Gastroesophageal sphincter (tissue), 4 donors: ENCODE results near the gene TBC1D1. TPM values are rescaled to one million over a fixed set of nuclear protein-coding genes. Genes with fewer than 3 reads are reported as not detected.

Source experiments
- ATAC-seq: fragments of 150-250 bp; one replicate; pipeline ENCODE4 v1.9.1; 2016; ENCODE audit warnings: mild to moderate bottlenecking, moderate library complexity
- H3K27ac ChIP-seq, 4 donors: fragments of 200-600 bp; sonication (generic) in 3 of 4; 1 replicate in 3 of 4; 2 replicates in 1 of 4; pipeline ENCODE4 v1.5.1; 2016 to 2019
- H3K27me3 ChIP-seq: fragments of 200-600 bp; sonication (generic); one replicate; pipeline ENCODE4 v1.5.1; 2019
- H3K36me3 ChIP-seq, 2 donors: fragments of 200-600 bp; sonication (generic); one replicate each; pipeline ENCODE4 v1.5.1; 2019; ENCODE audit warnings: control low read depth in 1 of 2
- H3K4me1 ChIP-seq, 3 donors: fragments of 200-600 bp; sonication (generic); 1 replicate in 2 of 3; 2 replicates in 1 of 3; pipeline ENCODE4 v1.5.1; 2016 to 2019; ENCODE audit warnings: control low read depth in 2 of 3
- H3K4me3 ChIP-seq, 2 donors: fragments of 200-600 bp; sonication (generic); one replicate each; pipeline ENCODE4 v1.5.1; 2019; ENCODE audit warnings: mild to moderate bottlenecking in 1 of 2, moderate library complexity in 1 of 2
- H3K9me3 ChIP-seq, 3 donors: fragments of 200-600 bp; sonication (generic); one replicate each; pipeline ENCODE4 v1.5.1; 2017 to 2019; ENCODE audit warnings: control low read depth in 2 of 3
- CTCF ChIP-seq, 4 experiments: fragments of 200-600 bp in 2 of 4; fragments of 450-650 bp in 2 of 4; sonication (generic) in 1 of 4; IDR thresholded peaks; one replicate each; pipeline ENCODE4 v1.5.1; 2017 to 2019; ENCODE audit warnings: antibody characterized with exemption in 4 of 4, mild to moderate bottlenecking in 2 of 4, moderate library complexity in 2 of 4
- EP300 ChIP-seq: sonication (generic); formaldehyde crosslinking; IDR thresholded peaks from one replicate; pipeline ENCODE4 v1.6.1; 2017; ENCODE audit warnings: antibody characterized with exemption, mild to moderate bottlenecking
- POLR2A ChIP-seq, 2 donors: fragments of 450-650 bp; IDR thresholded peaks; one replicate each; pipeline ENCODE4 v1.6.1; 2017; ENCODE audit warnings: antibody characterized with exemption in 2 of 2, mild to moderate bottlenecking in 2 of 2, moderate library complexity in 1 of 2
- POLR2AphosphoS5 ChIP-seq: sonication (generic); formaldehyde crosslinking; IDR thresholded peaks from one replicate; pipeline ENCODE4 v1.6.1; 2017; ENCODE audit warnings: antibody characterized with exemption
- WGBS, 2 donors: methylation state at CpG; one replicate each; pipeline ENCODE4 v1.1.5; 2018; ENCODE audit warnings: low coverage in 1 of 2; 5-methylcytosine and 5-hydroxymethylcytosine counted together
- total RNA-seq, 4 donors: library from RNA; depleted of rRNA; stranded (reverse); fragments of >200 nt; gene quantifications; one replicate each; pipeline ENCODE4 v1.1.0, GENCODE V29; 2016

Gene TBC1D1
- total RNA-seq, 4 donors from 2014 or later, result 190 to 279 (median 241) TPM

GRCh38 chr4:38140643-38141203 lies 249.8 kb downstream of the TBC1D1 start:
- Histone ChIP-seq H3K27me3 (no peaks in the 10 kb centered on the region), H3K36me3 (peaks cover 0 to 60% of the 10 kb centered on the region in 2 donors), H3K9me3 (no peaks in the 10 kb centered on the region), H3K27ac (no peak overlapping the region), H3K4me1 (peaks cover 0 to 14% (median 11%) of the 10 kb centered on the region in 3 donors), H3K4me3 (no peak overlapping the region)
- 50 to 100% methylated on average over 1 of the region's 1 CpG for WGBS, 2 donors
- ATAC-seq, result no peak
- no peak for TF ChIP-seq POLR2AphosphoS5
- no peak for TF ChIP-seq POLR2A (IDR thresholded peaks at IDR 0.05)
- TF ChIP-seq EP300, result no peak
- TF ChIP-seq CTCF (IDR thresholded peaks at IDR 0.05), result no peak

GRCh38 chr4:38141808-38142500 lies 251.1 kb downstream of the TBC1D1 start:
- Histone ChIP-seq H3K4me3 (no peak overlapping the region), H3K36me3 (peaks cover 0 to 48% of the 10 kb centered on the region in 2 donors), H3K27me3 (no peaks in the 10 kb centered on the region), H3K27ac (peak overlapping the region in 1 of 4 donors; percentile 66), H3K9me3 (no peaks in the 10 kb centered on the region), H3K4me1 (peaks cover 0 to 15% (median 11%) of the 10 kb centered on the region in 3 donors)
- 55 to 82% methylated on average over 3 to 5 of the region's 8 CpGs for WGBS, 2 donors
- TF ChIP-seq EP300 (no peak), POLR2A (IDR thresholded peaks at IDR 0.05) (no peak), CTCF (IDR thresholded peaks at IDR 0.05) (no peak), POLR2AphosphoS5 (peak; percentile 49)
- ATAC-seq, result peak; percentile 84

- H3K27ac ChIP-seq, result no peak overlapping the region
These were observed 253.1 kb downstream of the TBC1D1 start for GRCh38 chr4:38144031-38144430.

GRCh38 chr4:38145033-38145678 lies 254.3 kb downstream of the TBC1D1 start:
- Histone ChIP-seq H3K4me1 (peaks cover 0 to 23% (median 11%) of the 10 kb centered on the region in 3 donors), H3K4me3 (no peak overlapping the region), H3K36me3 (peaks cover 0 to 16% of the 10 kb centered on the region in 2 donors), H3K27me3 (no peaks in the 10 kb centered on the region), H3K9me3 (no peaks in the 10 kb centered on the region), H3K27ac (no peak overlapping the region)
- ATAC-seq, result no peak
- TF ChIP-seq CTCF (IDR thresholded peaks at IDR 0.05) (no peak), EP300 (no peak), POLR2AphosphoS5 (no peak), POLR2A (IDR thresholded peaks at IDR 0.05) (no peak)
- 65 to 76% methylated on average over 2 to 4 of the region's 4 CpGs for WGBS, 2 donors

More at GRCh38 chr4:38144031-38144430, 253.1 kb downstream of the TBC1D1 start:
- ATAC-seq, result peak; percentile 9
- H3K4me1 ChIP-seq, result peaks cover 0 to 15% (median 11%) of the 10 kb centered on the region in 3 donors
- H3K27me3 ChIP-seq, result no peaks in the 10 kb centered on the region
- H3K36me3 ChIP-seq, result peaks cover 0 to 28% of the 10 kb centered on the region in 2 donors
- no peaks in the 10 kb centered on the region for H3K9me3 ChIP-seq
- TF ChIP-seq EP300, result no peak
- no peak for TF ChIP-seq CTCF (IDR thresholded peaks at IDR 0.05)
- TF ChIP-seq POLR2AphosphoS5, result no peak
- no peak for TF ChIP-seq POLR2A (IDR thresholded peaks at IDR 0.05)
- 25% methylated on average over 1 of the region's 1 CpG; no CpG with 5 or more reads in 1 of the 2 donors for WGBS, 2 donors
- no peak overlapping the region for H3K4me3 ChIP-seq
